Vagina (tissue), 2 donors: ENCODE data around the gene YIF1B.

Experiments used
- CTCF ChIP-seq, 3 experiments: fragments of 450-650 bp in 2 of 3; fragments of 200-600 bp in 1 of 3; sonication (generic) in 1 of 3; IDR thresholded peaks; one replicate each; pipeline ENCODE4 v1.5.1; 2017 to 2019; ENCODE audit warnings: antibody characterized with exemption in 3 of 3, mild to moderate bottlenecking in 2 of 3, moderate library complexity in 2 of 3
- POLR2AphosphoS5 ChIP-seq, 2 donors: sonication (generic); formaldehyde crosslinking; IDR thresholded peaks; one replicate each; pipeline ENCODE4 v1.9.0; 2017; ENCODE audit warnings: antibody characterized with exemption in 2 of 2, mild to moderate bottlenecking in 2 of 2, low read depth in 1 of 2; ENCODE audit not compliant: insufficient read depth in 1 of 2

- TF ChIP-seq CTCF (IDR thresholded peaks at IDR 0.05) = no peak
- TF ChIP-seq POLR2AphosphoS5 (IDR thresholded peaks at IDR 0.05; ENCODE audit: insufficient read depth in 1 of 2, low read depth in 1 of 2) = no peak
Observed at GRCh38 chr19:38320969-38321339, 5.2 kb upstream of the YIF1B start.
